AG10803 (cell line): Measurements from ENCODE around the gene CA9.

ENCODE experiments used
- DNase-seq: peaks from one replicate; pipeline ENCODE4 v3.0.0; 2010; ENCODE audit warnings: low read depth
- H3K4me3 ChIP-seq: 2 replicates; pipeline ENCODE4 v1.5.1; 2011; ENCODE audit warnings: mild to moderate bottlenecking, low read length, control low read depth
- TF ChIP-seq, protein P1 (sequence below): conservative IDR thresholded peaks from 2 replicates; pipeline ENCODE4 v1.5.1; 2011; ENCODE audit warnings: mild to moderate bottlenecking, low read length, control low read depth, inconsistent platforms

The CA9 gene

DNA sequence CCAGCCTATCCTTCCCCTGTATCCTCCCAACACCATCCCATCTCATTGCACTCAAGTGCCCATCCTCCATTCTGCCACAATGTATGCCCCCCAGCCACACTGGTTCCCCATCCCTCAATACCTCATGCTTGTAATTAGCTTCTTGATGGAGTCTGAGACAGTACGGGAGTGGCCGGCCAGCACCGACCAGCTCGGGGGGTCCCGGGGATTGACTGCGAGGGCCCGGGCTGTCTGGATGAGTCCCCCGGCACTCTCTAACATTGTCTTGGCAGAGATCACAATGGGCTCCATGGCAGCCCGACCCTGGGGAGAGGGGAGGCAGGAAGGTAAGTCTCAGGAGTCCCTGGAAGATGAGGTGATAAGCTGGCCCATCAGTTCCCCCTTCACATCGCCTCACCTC, 33.2 kb downstream of the CA9 start:
- no peak for DNase-seq
- H3K4me3 ChIP-seq: no peak overlapping the region
- TF ChIP-seq, protein P1, sequence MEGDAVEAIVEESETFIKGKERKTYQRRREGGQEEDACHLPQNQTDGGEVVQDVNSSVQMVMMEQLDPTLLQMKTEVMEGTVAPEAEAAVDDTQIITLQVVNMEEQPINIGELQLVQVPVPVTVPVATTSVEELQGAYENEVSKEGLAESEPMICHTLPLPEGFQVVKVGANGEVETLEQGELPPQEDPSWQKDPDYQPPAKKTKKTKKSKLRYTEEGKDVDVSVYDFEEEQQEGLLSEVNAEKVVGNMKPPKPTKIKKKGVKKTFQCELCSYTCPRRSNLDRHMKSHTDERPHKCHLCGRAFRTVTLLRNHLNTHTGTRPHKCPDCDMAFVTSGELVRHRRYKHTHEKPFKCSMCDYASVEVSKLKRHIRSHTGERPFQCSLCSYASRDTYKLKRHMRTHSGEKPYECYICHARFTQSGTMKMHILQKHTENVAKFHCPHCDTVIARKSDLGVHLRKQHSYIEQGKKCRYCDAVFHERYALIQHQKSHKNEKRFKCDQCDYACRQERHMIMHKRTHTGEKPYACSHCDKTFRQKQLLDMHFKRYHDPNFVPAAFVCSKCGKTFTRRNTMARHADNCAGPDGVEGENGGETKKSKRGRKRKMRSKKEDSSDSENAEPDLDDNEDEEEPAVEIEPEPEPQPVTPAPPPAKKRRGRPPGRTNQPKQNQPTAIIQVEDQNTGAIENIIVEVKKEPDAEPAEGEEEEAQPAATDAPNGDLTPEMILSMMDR: no peak

DNA sequence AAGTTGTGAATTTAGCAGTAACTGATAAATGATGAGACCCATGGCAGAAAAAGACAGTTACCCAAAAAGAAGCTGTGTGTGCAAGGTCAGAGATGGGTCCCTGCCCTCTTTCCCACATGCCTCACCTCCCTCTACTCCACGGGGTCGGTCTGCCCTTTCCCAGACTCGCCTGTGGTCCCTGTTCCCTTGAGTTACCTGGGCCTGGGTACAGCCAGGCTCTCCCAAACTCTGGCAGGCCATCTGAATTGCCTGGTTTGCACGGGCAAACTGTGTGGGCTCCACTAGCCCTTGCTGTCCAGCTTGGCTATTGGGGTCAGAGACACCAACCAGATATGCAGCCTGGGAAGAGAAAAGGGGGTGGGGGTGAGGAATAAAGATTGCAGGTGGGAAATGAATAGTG, 34.4 kb downstream of the CA9 start:
- DNase-seq: no peak
- no peak overlapping the region for H3K4me3 ChIP-seq
- TF ChIP-seq, protein P1: no peak

DNA sequence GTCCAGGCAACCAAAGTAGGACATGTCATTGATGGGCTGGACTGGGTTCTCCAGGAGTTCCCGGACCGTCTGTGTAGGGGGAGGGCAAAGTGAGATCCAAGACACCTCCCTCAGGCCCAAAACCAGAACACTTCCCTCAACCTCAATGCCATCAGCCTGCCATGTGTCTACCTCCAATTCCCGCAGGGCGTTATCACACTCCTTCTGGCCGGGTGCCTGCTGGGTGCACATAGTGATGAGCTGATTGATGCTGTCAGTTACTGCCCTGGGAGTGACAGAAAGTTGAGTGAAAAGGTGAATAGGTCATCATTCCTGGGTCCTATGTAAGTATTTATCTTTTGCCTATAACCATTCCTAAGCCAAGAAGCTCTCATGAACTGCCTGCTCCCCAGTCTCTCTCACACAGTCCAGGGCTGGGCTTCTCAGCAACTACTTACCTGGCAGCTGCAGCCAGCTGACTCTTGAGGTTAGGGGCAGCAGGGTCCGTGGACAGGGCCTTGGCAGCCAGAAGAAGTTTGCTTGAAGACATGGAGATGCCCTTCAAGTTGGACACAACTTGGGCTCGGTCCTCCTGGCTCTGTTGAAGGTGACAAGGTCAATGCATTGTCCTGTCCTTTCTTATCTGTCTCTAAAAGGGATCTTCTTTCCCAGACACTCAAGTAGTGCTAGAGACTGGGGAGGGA, 37.2 kb downstream of the CA9 start:
- H3K4me3 ChIP-seq: no peak overlapping the region
- no peak for DNase-seq
- TF ChIP-seq, protein P1: no peak

DNA sequence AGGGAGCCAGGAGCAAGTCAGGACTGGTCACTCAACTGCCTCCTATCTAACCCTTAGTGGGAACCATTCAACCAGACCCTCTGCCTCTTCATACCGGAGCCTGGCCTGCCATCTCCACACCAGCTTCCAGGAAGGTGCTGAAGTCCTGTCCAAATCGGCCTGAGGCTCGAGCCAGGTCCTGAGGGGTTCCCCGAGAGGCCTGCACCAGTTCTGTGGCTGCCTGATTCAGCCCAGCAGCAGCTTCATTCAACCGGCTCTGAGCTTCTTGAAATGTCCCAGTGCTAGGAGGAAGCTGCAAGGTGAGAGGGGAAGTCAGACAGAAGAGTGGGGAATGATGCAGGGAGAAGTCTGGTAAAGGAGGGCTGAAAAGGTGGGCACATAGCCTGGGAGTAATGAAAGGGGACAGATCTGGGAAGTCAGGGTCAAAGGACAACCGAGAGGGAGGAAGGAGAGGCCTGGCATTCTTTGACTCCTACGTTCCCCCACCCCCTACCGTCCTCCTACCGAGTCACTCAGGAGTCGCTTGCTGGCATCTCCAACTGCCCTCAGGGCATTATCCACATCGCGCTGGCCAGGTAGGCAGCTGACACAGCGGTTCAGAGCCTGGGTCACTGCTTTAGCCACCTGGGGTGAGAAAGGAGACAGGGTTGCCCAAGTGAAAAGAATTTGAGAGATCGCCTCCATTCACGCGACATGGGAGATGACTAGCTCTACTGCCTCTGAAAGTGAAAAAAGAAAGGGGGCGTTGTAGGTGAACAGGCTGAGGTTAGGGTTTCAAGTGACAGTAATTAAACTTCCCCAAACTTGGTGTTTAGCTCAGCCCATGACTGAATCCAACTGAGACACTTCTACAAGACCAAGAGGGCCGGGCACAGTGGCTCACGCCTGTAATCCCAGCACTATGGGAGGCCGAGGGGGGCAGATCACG, 38.0 kb downstream of the CA9 start:
- TF ChIP-seq, protein P1: no peak
- no peak for DNase-seq
- no peak overlapping the region for H3K4me3 ChIP-seq

DNA sequence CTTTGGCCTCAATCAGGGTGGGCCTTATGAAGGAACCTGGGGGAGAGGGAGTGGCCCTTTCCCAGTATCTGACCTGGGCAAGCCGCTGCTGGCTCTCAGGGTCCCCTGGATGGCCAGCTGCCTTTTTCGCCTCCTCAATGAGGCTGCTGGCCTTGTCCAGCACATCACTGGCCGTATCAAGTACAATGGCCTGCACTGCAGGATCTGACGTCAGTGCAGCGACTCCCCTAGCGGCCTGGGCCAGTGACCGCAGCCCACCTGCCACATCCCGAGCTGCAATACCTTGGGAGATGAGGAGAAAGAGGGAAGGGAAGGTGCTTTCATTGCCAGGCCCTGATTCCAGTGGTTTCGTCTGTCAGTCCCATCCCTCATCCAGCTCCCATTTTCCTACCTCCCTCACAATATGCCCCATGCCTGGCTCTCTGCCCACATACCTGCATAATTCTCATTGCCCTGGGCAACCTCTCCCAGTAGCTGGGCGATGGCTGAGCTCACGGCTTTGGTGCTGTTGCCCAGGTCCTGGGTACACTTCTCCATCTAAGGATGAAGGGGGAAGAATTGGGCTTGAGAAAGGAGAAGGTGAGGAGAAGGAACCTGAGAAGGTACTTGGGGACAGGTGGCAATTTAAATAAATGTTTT, 39.2 kb downstream of the CA9 start:
- DNase-seq: no peak
- no peak overlapping the region for H3K4me3 ChIP-seq
- TF ChIP-seq, protein P1: no peak

DNA sequence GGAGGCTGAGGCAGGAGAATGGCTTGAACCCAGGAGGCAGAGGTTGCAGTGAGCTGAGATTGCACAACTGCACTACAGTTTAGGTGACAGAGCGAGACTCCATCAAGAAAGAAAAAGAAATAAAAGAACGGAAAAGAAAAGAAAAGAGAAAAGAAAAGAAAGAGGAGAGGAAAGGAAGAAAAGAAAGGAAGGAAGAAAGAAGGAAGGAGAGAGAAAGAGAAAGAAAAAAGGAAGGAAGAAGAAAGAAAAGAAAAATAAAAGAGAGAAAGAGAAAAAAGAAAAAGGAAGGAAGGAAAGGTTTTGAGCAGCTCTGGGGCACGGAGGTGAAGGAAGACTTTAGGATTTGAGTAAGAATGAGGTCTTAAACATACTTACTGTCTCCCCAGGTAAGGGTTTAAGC, 39.9 kb downstream of the CA9 start:
- no peak for DNase-seq
- no peak overlapping the region for H3K4me3 ChIP-seq
- TF ChIP-seq, protein P1: no peak
